Measurements from ENCODE around the gene PHF12. TPM values are rescaled to one million over a fixed set of nuclear protein-coding genes. Genes with fewer than 3 reads are reported as not detected.
A peak's percentile ranks its signal among the peaks of the same experiment; 100 is the strongest.

Gene PHF12
- total and polyA plus RNA-seq, 2 experiments from 2014 or later: 19.7 to 41.0 TPM

DNA sequence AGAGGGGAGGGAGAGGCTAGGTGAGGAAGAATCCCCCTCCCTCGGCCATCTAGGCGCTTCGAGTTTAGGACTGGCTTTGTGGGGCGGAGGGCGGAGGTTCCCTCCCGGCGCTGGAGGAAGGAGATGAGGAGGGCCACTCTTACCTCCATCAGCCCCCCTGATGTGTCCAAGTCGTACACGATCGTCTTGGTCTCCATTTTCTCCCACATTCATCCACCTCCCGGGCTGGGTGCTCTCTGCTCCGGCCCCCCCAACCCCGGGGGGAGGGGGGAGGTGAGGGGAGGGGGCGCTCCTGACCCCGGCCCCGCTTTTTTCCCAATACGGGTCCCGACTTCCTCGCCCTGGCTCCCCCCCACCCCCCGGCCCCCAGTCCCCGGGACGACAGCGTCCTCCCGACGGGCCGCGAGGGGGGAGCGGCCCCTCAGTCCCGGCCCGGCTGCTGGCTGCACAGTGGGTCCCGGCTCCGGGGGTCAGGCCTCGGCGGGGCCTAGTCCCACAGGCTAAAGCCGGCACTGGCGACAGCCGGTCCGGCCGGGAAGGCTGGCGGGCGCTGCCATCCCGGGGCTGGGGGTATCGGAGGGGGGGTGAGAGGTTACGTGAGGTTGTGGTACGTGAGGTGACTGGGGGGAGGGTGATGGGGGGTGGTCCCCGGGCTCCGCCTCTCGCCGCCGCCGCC, 428 bp downstream of the PHF12 start:
- peak overlapping the region; percentile 97 for H3K27ac ChIP-seq (ENCODE audit: low read depth)
- H2AFZ ChIP-seq: no peak overlapping the region
- peak overlapping the region; percentile 96 for H3K4me3 ChIP-seq
- H4K20me1 ChIP-seq (replicated peaks; ENCODE audit: insufficient read depth): peaks cover 28% of the 10 kb centered on the region
- TF ChIP-seq, protein P1, sequence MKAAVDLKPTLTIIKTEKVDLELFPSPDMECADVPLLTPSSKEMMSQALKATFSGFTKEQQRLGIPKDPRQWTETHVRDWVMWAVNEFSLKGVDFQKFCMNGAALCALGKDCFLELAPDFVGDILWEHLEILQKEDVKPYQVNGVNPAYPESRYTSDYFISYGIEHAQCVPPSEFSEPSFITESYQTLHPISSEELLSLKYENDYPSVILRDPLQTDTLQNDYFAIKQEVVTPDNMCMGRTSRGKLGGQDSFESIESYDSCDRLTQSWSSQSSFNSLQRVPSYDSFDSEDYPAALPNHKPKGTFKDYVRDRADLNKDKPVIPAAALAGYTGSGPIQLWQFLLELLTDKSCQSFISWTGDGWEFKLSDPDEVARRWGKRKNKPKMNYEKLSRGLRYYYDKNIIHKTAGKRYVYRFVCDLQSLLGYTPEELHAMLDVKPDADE (IDR thresholded peaks at IDR 0.05): no peak
- TF ChIP-seq EZH2phosphoT487 (IDR thresholded peaks at IDR 0.05; ENCODE audit: unreplicated experiment) (no peak), ZNF331 (CRISPR knock-in tag; IDR thresholded peaks at IDR 0.05; ENCODE audit: low read depth) (no peak), EZH2 (IDR thresholded peaks at IDR 0.05; ENCODE audit: low read depth, unreplicated experiment) (no peak), NANOG (IDR thresholded peaks at IDR 0.05; ENCODE audit: borderline replicate concordance) (no peak), JUNB (IDR thresholded peaks at IDR 0.05; ENCODE audit: unreplicated experiment) (no peak), CREB1 (CRISPR knock-in tag; IDR thresholded peaks at IDR 0.05; ENCODE audit: low read depth) (no peak), POLR2AphosphoS5 (IDR thresholded peaks at IDR 0.05; ENCODE audit: low read depth) (no peak; the same call in 1 of the 2 replicates), STAT1 (IDR thresholded peaks at IDR 0.05; ENCODE audit: unreplicated experiment) (no peak), ZNF114 (CRISPR knock-in tag; IDR thresholded peaks at IDR 0.05) (no peak)
- TF ChIP-seq, protein P2, sequence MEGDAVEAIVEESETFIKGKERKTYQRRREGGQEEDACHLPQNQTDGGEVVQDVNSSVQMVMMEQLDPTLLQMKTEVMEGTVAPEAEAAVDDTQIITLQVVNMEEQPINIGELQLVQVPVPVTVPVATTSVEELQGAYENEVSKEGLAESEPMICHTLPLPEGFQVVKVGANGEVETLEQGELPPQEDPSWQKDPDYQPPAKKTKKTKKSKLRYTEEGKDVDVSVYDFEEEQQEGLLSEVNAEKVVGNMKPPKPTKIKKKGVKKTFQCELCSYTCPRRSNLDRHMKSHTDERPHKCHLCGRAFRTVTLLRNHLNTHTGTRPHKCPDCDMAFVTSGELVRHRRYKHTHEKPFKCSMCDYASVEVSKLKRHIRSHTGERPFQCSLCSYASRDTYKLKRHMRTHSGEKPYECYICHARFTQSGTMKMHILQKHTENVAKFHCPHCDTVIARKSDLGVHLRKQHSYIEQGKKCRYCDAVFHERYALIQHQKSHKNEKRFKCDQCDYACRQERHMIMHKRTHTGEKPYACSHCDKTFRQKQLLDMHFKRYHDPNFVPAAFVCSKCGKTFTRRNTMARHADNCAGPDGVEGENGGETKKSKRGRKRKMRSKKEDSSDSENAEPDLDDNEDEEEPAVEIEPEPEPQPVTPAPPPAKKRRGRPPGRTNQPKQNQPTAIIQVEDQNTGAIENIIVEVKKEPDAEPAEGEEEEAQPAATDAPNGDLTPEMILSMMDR (conservative IDR thresholded peaks at IDR 0.05; ENCODE audit: low read depth in 2 of 2): no peak
- TF ChIP-seq, protein P3, sequence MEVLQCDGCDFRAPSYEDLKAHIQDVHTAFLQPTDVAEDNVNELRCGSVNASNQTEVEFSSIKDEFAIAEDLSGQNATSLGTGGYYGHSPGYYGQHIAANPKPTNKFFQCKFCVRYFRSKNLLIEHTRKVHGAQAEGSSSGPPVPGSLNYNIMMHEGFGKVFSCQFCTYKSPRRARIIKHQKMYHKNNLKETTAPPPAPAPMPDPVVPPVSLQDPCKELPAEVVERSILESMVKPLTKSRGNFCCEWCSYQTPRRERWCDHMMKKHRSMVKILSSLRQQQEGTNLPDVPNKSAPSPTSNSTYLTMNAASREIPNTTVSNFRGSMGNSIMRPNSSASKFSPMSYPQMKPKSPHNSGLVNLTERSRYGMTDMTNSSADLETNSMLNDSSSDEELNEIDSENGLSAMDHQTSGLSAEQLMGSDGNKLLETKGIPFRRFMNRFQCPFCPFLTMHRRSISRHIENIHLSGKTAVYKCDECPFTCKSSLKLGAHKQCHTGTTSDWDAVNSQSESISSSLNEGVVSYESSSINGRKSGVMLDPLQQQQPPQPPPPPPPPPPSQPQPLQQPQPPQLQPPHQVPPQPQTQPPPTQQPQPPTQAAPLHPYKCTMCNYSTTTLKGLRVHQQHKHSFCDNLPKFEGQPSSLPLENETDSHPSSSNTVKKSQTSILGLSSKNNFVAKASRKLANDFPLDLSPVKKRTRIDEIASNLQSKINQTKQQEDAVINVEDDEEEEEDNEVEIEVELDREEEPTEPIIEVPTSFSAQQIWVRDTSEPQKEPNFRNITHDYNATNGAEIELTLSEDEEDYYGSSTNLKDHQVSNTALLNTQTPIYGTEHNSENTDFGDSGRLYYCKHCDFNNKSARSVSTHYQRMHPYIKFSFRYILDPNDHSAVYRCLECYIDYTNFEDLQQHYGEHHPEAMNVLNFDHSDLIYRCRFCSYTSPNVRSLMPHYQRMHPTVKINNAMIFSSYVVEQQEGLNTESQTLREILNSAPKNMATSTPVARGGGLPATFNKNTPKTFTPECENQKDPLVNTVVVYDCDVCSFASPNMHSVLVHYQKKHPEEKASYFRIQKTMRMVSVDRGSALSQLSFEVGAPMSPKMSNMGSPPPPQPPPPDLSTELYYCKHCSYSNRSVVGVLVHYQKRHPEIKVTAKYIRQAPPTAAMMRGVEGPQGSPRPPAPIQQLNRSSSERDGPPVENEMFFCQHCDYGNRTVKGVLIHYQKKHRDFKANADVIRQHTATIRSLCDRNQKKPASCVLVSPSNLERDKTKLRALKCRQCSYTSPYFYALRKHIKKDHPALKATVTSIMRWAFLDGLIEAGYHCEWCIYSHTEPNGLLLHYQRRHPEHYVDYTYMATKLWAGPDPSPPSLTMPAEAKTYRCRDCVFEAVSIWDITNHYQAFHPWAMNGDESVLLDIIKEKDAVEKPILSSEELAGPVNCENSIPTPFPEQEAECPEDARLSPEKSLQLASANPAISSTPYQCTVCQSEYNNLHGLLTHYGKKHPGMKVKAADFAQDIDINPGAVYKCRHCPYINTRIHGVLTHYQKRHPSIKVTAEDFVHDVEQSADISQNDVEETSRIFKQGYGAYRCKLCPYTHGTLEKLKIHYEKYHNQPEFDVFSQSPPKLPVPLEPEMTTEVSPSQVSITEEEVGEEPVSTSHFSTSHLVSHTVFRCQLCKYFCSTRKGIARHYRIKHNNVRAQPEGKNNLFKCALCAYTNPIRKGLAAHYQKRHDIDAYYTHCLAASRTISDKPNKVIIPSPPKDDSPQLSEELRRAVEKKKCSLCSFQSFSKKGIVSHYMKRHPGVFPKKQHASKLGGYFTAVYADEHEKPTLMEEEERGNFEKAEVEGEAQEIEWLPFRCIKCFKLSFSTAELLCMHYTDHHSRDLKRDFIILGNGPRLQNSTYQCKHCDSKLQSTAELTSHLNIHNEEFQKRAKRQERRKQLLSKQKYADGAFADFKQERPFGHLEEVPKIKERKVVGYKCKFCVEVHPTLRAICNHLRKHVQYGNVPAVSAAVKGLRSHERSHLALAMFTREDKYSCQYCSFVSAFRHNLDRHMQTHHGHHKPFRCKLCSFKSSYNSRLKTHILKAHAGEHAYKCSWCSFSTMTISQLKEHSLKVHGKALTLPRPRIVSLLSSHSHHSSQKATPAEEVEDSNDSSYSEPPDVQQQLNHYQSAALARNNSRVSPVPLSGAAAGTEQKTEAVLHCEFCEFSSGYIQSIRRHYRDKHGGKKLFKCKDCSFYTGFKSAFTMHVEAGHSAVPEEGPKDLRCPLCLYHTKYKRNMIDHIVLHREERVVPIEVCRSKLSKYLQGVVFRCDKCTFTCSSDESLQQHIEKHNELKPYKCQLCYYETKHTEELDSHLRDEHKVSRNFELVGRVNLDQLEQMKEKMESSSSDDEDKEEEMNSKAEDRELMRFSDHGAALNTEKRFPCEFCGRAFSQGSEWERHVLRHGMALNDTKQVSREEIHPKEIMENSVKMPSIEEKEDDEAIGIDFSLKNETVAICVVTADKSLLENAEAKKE (CRISPR knock-in tag; IDR thresholded peaks at IDR 0.05): no peak
- TF ChIP-seq, protein P4, sequence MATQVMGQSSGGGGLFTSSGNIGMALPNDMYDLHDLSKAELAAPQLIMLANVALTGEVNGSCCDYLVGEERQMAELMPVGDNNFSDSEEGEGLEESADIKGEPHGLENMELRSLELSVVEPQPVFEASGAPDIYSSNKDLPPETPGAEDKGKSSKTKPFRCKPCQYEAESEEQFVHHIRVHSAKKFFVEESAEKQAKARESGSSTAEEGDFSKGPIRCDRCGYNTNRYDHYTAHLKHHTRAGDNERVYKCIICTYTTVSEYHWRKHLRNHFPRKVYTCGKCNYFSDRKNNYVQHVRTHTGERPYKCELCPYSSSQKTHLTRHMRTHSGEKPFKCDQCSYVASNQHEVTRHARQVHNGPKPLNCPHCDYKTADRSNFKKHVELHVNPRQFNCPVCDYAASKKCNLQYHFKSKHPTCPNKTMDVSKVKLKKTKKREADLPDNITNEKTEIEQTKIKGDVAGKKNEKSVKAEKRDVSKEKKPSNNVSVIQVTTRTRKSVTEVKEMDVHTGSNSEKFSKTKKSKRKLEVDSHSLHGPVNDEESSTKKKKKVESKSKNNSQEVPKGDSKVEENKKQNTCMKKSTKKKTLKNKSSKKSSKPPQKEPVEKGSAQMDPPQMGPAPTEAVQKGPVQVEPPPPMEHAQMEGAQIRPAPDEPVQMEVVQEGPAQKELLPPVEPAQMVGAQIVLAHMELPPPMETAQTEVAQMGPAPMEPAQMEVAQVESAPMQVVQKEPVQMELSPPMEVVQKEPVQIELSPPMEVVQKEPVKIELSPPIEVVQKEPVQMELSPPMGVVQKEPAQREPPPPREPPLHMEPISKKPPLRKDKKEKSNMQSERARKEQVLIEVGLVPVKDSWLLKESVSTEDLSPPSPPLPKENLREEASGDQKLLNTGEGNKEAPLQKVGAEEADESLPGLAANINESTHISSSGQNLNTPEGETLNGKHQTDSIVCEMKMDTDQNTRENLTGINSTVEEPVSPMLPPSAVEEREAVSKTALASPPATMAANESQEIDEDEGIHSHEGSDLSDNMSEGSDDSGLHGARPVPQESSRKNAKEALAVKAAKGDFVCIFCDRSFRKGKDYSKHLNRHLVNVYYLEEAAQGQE (IDR thresholded peaks at IDR 0.05; ENCODE audit: unreplicated experiment): no peak
- no peaks in the 10 kb centered on the region for H3K9me3 Mint-ChIP-seq
- ATAC-seq (no peak), DNase-seq (ENCODE audit: low spot score) (no peak)
- H3K4me2 ChIP-seq: peak overlapping the region; percentile 92
- H3K36me3 Mint-ChIP-seq (ENCODE audit: low read depth): peaks cover 29% of the 10 kb centered on the region
- H3K27me3 ChIP-seq (ENCODE audit: insufficient read depth): no peaks in the 10 kb centered on the region
- peak overlapping the region; percentile 98 for H3K4me3 Mint-ChIP-seq
- peak overlapping the region; percentile 93 for H3K27ac Mint-ChIP-seq
- H3K79me2 ChIP-seq (replicated peaks; ENCODE audit: insufficient read depth): peaks cover 50% of the 10 kb centered on the region
- peaks cover 7% of the 10 kb centered on the region; the same call in 1 of the 2 replicates for H3K36me3 ChIP-seq (ENCODE audit: insufficient read depth)
- peaks cover 13% of the 10 kb centered on the region; the same call in 1 of the 2 replicates for H3F3A ChIP-seq (replicated peaks; ENCODE audit: low read depth)
- peaks cover 24% of the 10 kb centered on the region for H3K4me1 Mint-ChIP-seq
- H3K27me3 Mint-ChIP-seq (ENCODE audit: insufficient read depth, low read depth, poor library complexity): peaks cover 4% of the 10 kb centered on the region
- H3K4me1 ChIP-seq (ENCODE audit: insufficient read depth): peaks cover 30% of the 10 kb centered on the region
- H3K9me2 ChIP-seq (ENCODE audit: insufficient read depth): no peaks in the 10 kb centered on the region

All from GM23338 (cell line).